Panc1 (cell line): ENCODE measurements around the gene ADGRV1.

Experiments
- POLR2AphosphoS5 ChIP-seq: IDR thresholded peaks from 2 replicates; pipeline ENCODE4 v1.6.1; 2012; ENCODE audit warnings: mild to moderate bottlenecking, low read depth, low read length, moderate library complexity
- SIN3A ChIP-seq: IDR thresholded peaks from 2 replicates; pipeline ENCODE4 v1.6.1; 2012; ENCODE audit warnings: low read depth, mild to moderate bottlenecking, low read length, moderate library complexity, borderline replicate concordance; ENCODE audit not compliant: insufficient read depth
- TCF7L2 ChIP-seq: IDR thresholded peaks from 2 replicates; pipeline ENCODE4 v1.6.1; 2011; ENCODE audit warnings: mild to moderate bottlenecking, low read depth, low read length, inconsistent platforms
- TF ChIP-seq, protein P1 (sequence below): fragments of 450-650 bp; IDR thresholded peaks from 2 replicates; pipeline ENCODE4 v1.5.1; 2017; ENCODE audit warnings: mild to moderate bottlenecking
- TF ChIP-seq, protein P2 (sequence below), 2 experiments: IDR thresholded peaks; 2 replicates each; pipeline ENCODE4 v1.6.1; 2011 to 2012; ENCODE audit warnings: low read depth in 2 of 2, control low read depth in 1 of 2, low read length in 1 of 2, mild to moderate bottlenecking in 1 of 2, moderate library complexity in 1 of 2; ENCODE audit not compliant: insufficient read depth in 1 of 2

GRCh38 chr5:90545511-90545910 lies 13.1 kb upstream of the ADGRV1 start:
- TF ChIP-seq, protein P1, sequence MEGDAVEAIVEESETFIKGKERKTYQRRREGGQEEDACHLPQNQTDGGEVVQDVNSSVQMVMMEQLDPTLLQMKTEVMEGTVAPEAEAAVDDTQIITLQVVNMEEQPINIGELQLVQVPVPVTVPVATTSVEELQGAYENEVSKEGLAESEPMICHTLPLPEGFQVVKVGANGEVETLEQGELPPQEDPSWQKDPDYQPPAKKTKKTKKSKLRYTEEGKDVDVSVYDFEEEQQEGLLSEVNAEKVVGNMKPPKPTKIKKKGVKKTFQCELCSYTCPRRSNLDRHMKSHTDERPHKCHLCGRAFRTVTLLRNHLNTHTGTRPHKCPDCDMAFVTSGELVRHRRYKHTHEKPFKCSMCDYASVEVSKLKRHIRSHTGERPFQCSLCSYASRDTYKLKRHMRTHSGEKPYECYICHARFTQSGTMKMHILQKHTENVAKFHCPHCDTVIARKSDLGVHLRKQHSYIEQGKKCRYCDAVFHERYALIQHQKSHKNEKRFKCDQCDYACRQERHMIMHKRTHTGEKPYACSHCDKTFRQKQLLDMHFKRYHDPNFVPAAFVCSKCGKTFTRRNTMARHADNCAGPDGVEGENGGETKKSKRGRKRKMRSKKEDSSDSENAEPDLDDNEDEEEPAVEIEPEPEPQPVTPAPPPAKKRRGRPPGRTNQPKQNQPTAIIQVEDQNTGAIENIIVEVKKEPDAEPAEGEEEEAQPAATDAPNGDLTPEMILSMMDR: no peak
- TF ChIP-seq POLR2AphosphoS5 (no peak), SIN3A (no peak), TCF7L2 (no peak)
- TF ChIP-seq, protein P2, sequence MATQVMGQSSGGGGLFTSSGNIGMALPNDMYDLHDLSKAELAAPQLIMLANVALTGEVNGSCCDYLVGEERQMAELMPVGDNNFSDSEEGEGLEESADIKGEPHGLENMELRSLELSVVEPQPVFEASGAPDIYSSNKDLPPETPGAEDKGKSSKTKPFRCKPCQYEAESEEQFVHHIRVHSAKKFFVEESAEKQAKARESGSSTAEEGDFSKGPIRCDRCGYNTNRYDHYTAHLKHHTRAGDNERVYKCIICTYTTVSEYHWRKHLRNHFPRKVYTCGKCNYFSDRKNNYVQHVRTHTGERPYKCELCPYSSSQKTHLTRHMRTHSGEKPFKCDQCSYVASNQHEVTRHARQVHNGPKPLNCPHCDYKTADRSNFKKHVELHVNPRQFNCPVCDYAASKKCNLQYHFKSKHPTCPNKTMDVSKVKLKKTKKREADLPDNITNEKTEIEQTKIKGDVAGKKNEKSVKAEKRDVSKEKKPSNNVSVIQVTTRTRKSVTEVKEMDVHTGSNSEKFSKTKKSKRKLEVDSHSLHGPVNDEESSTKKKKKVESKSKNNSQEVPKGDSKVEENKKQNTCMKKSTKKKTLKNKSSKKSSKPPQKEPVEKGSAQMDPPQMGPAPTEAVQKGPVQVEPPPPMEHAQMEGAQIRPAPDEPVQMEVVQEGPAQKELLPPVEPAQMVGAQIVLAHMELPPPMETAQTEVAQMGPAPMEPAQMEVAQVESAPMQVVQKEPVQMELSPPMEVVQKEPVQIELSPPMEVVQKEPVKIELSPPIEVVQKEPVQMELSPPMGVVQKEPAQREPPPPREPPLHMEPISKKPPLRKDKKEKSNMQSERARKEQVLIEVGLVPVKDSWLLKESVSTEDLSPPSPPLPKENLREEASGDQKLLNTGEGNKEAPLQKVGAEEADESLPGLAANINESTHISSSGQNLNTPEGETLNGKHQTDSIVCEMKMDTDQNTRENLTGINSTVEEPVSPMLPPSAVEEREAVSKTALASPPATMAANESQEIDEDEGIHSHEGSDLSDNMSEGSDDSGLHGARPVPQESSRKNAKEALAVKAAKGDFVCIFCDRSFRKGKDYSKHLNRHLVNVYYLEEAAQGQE (IDR thresholded peaks at IDR 0.05; ENCODE audit: insufficient read depth in 1 of 2, low read depth in 2 of 2, low read length in 1 of 2): no peak
